ENCODE measurements around the gene ATP13A4. TPM values are rescaled to one million over a fixed set of nuclear protein-coding genes. Genes with fewer than 3 reads are reported as not detected.
"Not testable (repeated sequence)": the region's sequence is repeated elsewhere in the genome, so short reads cannot be mapped to it uniquely, and the experiment has no call there.

ATP13A4 gene
- total RNA-seq, 1 donor from 2014 or later: 20.5 TPM

- no peak for ATAC-seq
Measured at GRCh38 chr3:193560091-193560490, 5.4 kb upstream of the ATP13A4 start.

GRCh38 chr3:193559100-193559499 lies 4.4 kb upstream of the ATP13A4 start:
- ATAC-seq: peak; percentile 38

GRCh38 chr3:193556841-193557240 lies 2.1 kb upstream of the ATP13A4 start:
- ATAC-seq: no peak

GRCh38 chr3:193553586-193553985 lies 1.1 kb downstream of the ATP13A4 start:
- no peak for ATAC-seq

GRCh38 chr3:193552923-193553322 lies 1.8 kb downstream of the ATP13A4 start:
- no peak for ATAC-seq

GRCh38 chr3:193548406-193548805 lies 6.3 kb downstream of the ATP13A4 start:
- no peak for ATAC-seq

GRCh38 chr3:193546129-193546528 lies 8.6 kb downstream of the ATP13A4 start:
- ATAC-seq: peak; percentile 69

- ATAC-seq: no peak
Measured at GRCh38 chr3:193545304-193545703, 9.4 kb downstream of the ATP13A4 start.

GRCh38 chr3:193544289-193544688 lies 10.4 kb downstream of the ATP13A4 start:
- ATAC-seq: peak; percentile 85

- ATAC-seq: no peak
Measured at GRCh38 chr3:193530231-193531165, 24.2 kb downstream of the ATP13A4 start.

GRCh38 chr3:193526085-193526484 lies 28.6 kb downstream of the ATP13A4 start:
- not testable (repeated sequence) for ATAC-seq

- peak; percentile 99 for ATAC-seq
Measured at GRCh38 chr3:193522473-193522872, 32.2 kb downstream of the ATP13A4 start.

- ATAC-seq: no peak
Measured at GRCh38 chr3:193520738-193521137, 34.0 kb downstream of the ATP13A4 start.

- no peak for ATAC-seq
Measured at GRCh38 chr3:193515966-193516365, 38.7 kb downstream of the ATP13A4 start.

- ATAC-seq: no peak
Measured at GRCh38 chr3:193510154-193510553, 44.5 kb downstream of the ATP13A4 start.

GRCh38 chr3:193509103-193509965 lies 45.4 kb downstream of the ATP13A4 start:
- ATAC-seq: peak; percentile 66

GRCh38 chr3:193508108-193508507 lies 46.6 kb downstream of the ATP13A4 start:
- no peak for ATAC-seq

GRCh38 chr3:193507566-193507965 lies 47.1 kb downstream of the ATP13A4 start:
- no peak for ATAC-seq

GRCh38 chr3:193506921-193507320 lies 47.8 kb downstream of the ATP13A4 start:
- no peak for ATAC-seq

- ATAC-seq: no peak
Measured at GRCh38 chr3:193502871-193503270, 51.8 kb downstream of the ATP13A4 start.

GRCh38 chr3:193499801-193500485 lies 54.8 kb downstream of the ATP13A4 start:
- peak; percentile 95 for ATAC-seq

- peak; percentile 77 for ATAC-seq
Measured at GRCh38 chr3:193499136-193499770, 55.4 kb downstream of the ATP13A4 start.
